Upper lobe of left lung (tissue), 6 donors: ENCODE measurements around the gene MPV17. TPM values are rescaled to one million over a fixed set of nuclear protein-coding genes. Genes with fewer than 3 reads are reported as not detected.

ENCODE experiments used
- total RNA-seq, 6 donors: library from RNA; depleted of rRNA in 4 of 6; stranded (reverse); fragments of >200 nt in 4 of 6; gene quantifications; one replicate each; pipeline versions ENCODE4 v1.1.0 to v1.2.1, GENCODE V29; 2016 to 2021
- donor health status: DM: no; HTN: no; CAD: no; lungs with moderate emphysema.
- donor health status: DM: no; HTN: yes; CAD: no; lungs with severe emphysema.

MPV17 gene
- total RNA-seq, 6 donors from 2014 or later = 51.2 to 99.3 (median 75.9) TPM

Other genes with a start within 250 kb of the MPV17 start
- 100 to 1,000 TPM in 2 of 6 donors, 10 to 100 TPM in 4; 20.7 to 158 (median 49.0) TPM for gene EMILIN1, start 244.5 kb downstream of the MPV17 start, total RNA-seq
- gene KHK, start 236.3 kb downstream of the MPV17 start, total RNA-seq = 10 to 100 TPM in 1 of 6 donors, 1 to 10 TPM in 5; 2.4 to 10.4 (median 6.3) TPM
- gene CGREF1, start 204.0 kb downstream of the MPV17 start, total RNA-seq = 1 to 10 TPM in 2 of 6 donors, under 1 TPM in 1, not detected in 3; 0.79 to 1.2 (median 1.0) TPM
- under 1 TPM in 3 of 6 donors, not detected in 3; 0.10 to 0.30 (median 0.11) TPM for gene ABHD1, start 199.3 kb downstream of the MPV17 start, total RNA-seq
- gene PREB, start 188.5 kb downstream of the MPV17 start, total RNA-seq = 100 to 1,000 TPM in 1 of 6 donors, 10 to 100 TPM in 5; 45.7 to 102 (median 66.0) TPM
- not detected for gene PRR30, start 183.7 kb downstream of the MPV17 start, total RNA-seq
- gene TCF23, start 174.1 kb downstream of the MPV17 start, total RNA-seq = under 1 TPM in 2 of 6 donors, not detected in 4; 0.13 to 0.20 TPM
- gene ATRAID, start 111.1 kb downstream of the MPV17 start, total RNA-seq = 100 to 1,000 TPM in 4 of 6 donors, 10 to 100 TPM in 2; 53.4 to 126 (median 112) TPM
- gene SLC5A6, start 110.8 kb downstream of the MPV17 start, total RNA-seq = 10 to 100 TPM; 13.6 to 29.6 (median 21.0) TPM
- gene CAD, start 105.7 kb downstream of the MPV17 start, total RNA-seq = 10 to 100 TPM; 19.8 to 66.0 (median 33.5) TPM
- 1 to 10 TPM in 4 of 6 donors, under 1 TPM in 2; 0.20 to 2.3 (median 1.2) TPM for gene SLC30A3, start 60.0 kb downstream of the MPV17 start, total RNA-seq
- gene DNAJC5G, start 47.7 kb downstream of the MPV17 start, total RNA-seq = not detected
- gene TRIM54, start 40.7 kb downstream of the MPV17 start, total RNA-seq = under 1 TPM in 1 of 6 donors, not detected in 5; 0.49 TPM
- gene UCN, start 14.7 kb downstream of the MPV17 start, total RNA-seq = 10 to 100 TPM in 2 of 6 donors, 1 to 10 TPM in 4; 2.6 to 81.7 (median 4.6) TPM
- 100 to 1,000 TPM in 1 of 6 donors, 10 to 100 TPM in 5; 43.9 to 104 (median 48.9) TPM for gene GTF3C2, start 33.7 kb upstream of the MPV17 start, total RNA-seq
- 10 to 100 TPM; 24.8 to 48.2 (median 29.8) TPM for gene EIF2B4, start 47.2 kb upstream of the MPV17 start, total RNA-seq
- gene SNX17, start 47.5 kb upstream of the MPV17 start, total RNA-seq = 100 to 1,000 TPM in 3 of 6 donors, 10 to 100 TPM in 3; 69.1 to 142 (median 113) TPM
- 10 to 100 TPM in 5 of 6 donors, 1 to 10 TPM in 1; 9.3 to 31.4 (median 18.0) TPM for gene ZNF513, start 57.6 kb upstream of the MPV17 start, total RNA-seq
- gene PPM1G, start 86.5 kb upstream of the MPV17 start, total RNA-seq = 10 to 100 TPM; 39.8 to 60.6 (median 55.3) TPM
- 10 to 100 TPM; 46.5 to 81.5 (median 62.5) TPM for gene NRBP1, start 105.5 kb upstream of the MPV17 start, total RNA-seq
- gene KRTCAP3, start 119.3 kb upstream of the MPV17 start, total RNA-seq = 10 to 100 TPM; 13.8 to 39.7 (median 31.0) TPM
- gene IFT172, start 166.6 kb upstream of the MPV17 start, total RNA-seq = 10 to 100 TPM; 24.3 to 80.6 (median 29.8) TPM
- 1 to 10 TPM in 5 of 6 donors, not detected in 1; 1.1 to 4.6 (median 2.6) TPM for gene FNDC4, start 172.1 kb upstream of the MPV17 start, total RNA-seq
- under 1 TPM in 2 of 6 donors, not detected in 4; 0.24 to 0.83 TPM for gene GCKR, start 173.7 kb upstream of the MPV17 start, total RNA-seq